ENCODE data around the gene SLC35E1. TPM values are rescaled to one million over a fixed set of nuclear protein-coding genes. Genes with fewer than 3 reads are reported as not detected.

The SLC35E1 gene
- total and polyA plus RNA-seq, 2 experiments from 2014 or later: 17.0 to 30.3 TPM

DNA sequence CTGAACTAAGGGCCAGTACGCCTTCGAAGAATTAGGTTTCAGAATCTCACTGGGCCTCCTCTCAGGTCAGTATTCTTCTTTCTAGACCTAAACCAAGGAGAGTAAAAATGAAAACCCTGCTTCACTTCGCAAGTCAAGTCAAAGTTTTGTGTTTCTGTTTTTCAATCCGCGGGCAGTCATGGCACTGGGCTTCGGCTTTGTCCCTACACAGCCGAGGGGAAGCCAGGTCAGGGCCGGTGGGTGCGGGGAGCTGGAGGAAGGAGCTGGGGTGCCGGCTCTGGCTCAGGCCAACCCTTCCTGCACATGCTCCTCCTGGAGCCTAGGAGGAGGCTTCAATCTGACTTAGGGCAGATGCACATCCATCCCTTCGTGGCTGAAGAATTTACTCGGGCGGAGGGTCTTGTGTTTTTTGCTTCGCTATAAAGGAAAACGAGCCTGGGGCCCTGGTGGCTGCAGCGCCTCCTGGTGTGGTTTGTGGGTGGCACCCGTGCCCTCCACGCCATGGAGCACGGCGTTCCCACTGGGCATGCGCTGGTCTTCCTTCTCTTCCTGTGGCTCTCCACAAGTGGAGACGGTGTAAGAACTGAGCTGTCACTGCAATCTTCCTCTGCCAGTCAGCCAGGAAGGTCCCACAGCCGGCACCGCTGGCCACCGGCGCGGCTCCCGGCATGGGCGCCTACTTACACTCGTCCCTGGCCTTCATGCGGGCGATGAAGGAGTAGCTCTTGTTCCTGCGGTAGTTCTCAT lies 53.6 kb downstream of the SLC35E1 start:
- peaks cover 20% of the 10 kb centered on the region for H3F3A ChIP-seq (replicated peaks; ENCODE audit: low read depth)
- no peaks in the 10 kb centered on the region for H3K27me3 ChIP-seq (ENCODE audit: insufficient read depth)
- no peaks in the 10 kb centered on the region for H3K9me2 ChIP-seq (ENCODE audit: insufficient read depth)
- no peaks in the 10 kb centered on the region for H3K79me2 ChIP-seq (replicated peaks; ENCODE audit: insufficient read depth)
- H3K27me3 Mint-ChIP-seq (ENCODE audit: insufficient read depth, low read depth, poor library complexity): peaks cover 11% of the 10 kb centered on the region
- H3K27ac ChIP-seq (ENCODE audit: low read depth): peak overlapping the region; percentile 66; the same call in 1 of the 2 replicates
- peaks cover 64% of the 10 kb centered on the region for H3K36me3 Mint-ChIP-seq (ENCODE audit: low read depth)
- H3K4me1 ChIP-seq (ENCODE audit: insufficient read depth): no peaks in the 10 kb centered on the region
- H4K20me1 ChIP-seq (replicated peaks; ENCODE audit: insufficient read depth): peaks cover 12% of the 10 kb centered on the region
- no peak overlapping the region for H3K4me3 Mint-ChIP-seq
- H3K4me2 ChIP-seq: no peak overlapping the region
- no peak overlapping the region for H3K4me3 ChIP-seq
- no peak overlapping the region for H3K27ac Mint-ChIP-seq
- peak; percentile 11; the same call in 1 of the 3 replicates for ATAC-seq
- H3K36me3 ChIP-seq (ENCODE audit: insufficient read depth): peaks cover 28% of the 10 kb centered on the region
- no peak for TF ChIP-seq ZNF331 (CRISPR knock-in tag; IDR thresholded peaks at IDR 0.05; ENCODE audit: low read depth)
- TF ChIP-seq, protein P1, sequence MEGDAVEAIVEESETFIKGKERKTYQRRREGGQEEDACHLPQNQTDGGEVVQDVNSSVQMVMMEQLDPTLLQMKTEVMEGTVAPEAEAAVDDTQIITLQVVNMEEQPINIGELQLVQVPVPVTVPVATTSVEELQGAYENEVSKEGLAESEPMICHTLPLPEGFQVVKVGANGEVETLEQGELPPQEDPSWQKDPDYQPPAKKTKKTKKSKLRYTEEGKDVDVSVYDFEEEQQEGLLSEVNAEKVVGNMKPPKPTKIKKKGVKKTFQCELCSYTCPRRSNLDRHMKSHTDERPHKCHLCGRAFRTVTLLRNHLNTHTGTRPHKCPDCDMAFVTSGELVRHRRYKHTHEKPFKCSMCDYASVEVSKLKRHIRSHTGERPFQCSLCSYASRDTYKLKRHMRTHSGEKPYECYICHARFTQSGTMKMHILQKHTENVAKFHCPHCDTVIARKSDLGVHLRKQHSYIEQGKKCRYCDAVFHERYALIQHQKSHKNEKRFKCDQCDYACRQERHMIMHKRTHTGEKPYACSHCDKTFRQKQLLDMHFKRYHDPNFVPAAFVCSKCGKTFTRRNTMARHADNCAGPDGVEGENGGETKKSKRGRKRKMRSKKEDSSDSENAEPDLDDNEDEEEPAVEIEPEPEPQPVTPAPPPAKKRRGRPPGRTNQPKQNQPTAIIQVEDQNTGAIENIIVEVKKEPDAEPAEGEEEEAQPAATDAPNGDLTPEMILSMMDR (conservative IDR thresholded peaks at IDR 0.05; ENCODE audit: low read depth in 2 of 2): peak; percentile 35 to 50; a peak in 3 of 4 replicates
- no peaks in the 10 kb centered on the region; the same call in 2 of the 3 replicates for H3K9me3 Mint-ChIP-seq
- DNase-seq (ENCODE audit: low spot score): peak; percentile 51
- no peaks in the 10 kb centered on the region for H3K4me1 Mint-ChIP-seq
- H2AFZ ChIP-seq: no peak overlapping the region

DNA sequence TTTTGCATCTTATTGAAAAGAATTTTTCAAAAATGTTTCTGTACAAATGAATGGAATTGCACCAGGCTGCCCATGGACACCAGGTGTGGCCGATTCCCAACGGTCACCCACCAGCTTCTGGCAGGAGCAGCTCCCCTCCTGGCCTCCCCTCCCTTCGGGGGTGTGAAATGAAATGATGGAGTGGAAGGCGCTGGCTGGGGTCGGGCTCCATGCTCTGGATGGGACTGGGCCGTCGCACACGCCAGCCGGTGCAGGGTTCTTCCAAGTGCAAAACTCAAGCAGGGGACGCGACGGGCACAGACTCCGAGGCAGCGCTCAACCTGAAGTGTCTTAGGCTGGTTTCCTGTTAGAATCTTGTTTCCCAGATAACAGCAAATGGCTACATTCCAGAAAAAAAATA lies 54.2 kb downstream of the SLC35E1 start:
- no peak overlapping the region for H3K4me3 ChIP-seq
- H3K4me1 ChIP-seq (ENCODE audit: insufficient read depth): no peaks in the 10 kb centered on the region
- H2AFZ ChIP-seq: no peak overlapping the region
- no peak overlapping the region for H3K4me2 ChIP-seq
- no peak for ATAC-seq
- H3K9me2 ChIP-seq (ENCODE audit: insufficient read depth): no peaks in the 10 kb centered on the region
- no peaks in the 10 kb centered on the region; the same call in 2 of the 3 replicates for H3K9me3 Mint-ChIP-seq
- peak overlapping the region; percentile 66; the same call in 1 of the 2 replicates for H3K27ac ChIP-seq (ENCODE audit: low read depth)
- peaks cover 23% of the 10 kb centered on the region for H3K36me3 ChIP-seq (ENCODE audit: insufficient read depth)
- H3K27ac Mint-ChIP-seq: no peak overlapping the region
- H3K36me3 Mint-ChIP-seq (ENCODE audit: low read depth): peaks cover 58% of the 10 kb centered on the region
- peaks cover 12% of the 10 kb centered on the region for H4K20me1 ChIP-seq (replicated peaks; ENCODE audit: insufficient read depth)
- no peaks in the 10 kb centered on the region for H3K4me1 Mint-ChIP-seq
- H3K4me3 Mint-ChIP-seq: no peak overlapping the region
- H3K27me3 ChIP-seq (ENCODE audit: insufficient read depth): no peaks in the 10 kb centered on the region
- no peaks in the 10 kb centered on the region for H3K79me2 ChIP-seq (replicated peaks; ENCODE audit: insufficient read depth)
- DNase-seq (ENCODE audit: low spot score): no peak
- H3F3A ChIP-seq (replicated peaks; ENCODE audit: low read depth): peaks cover 20% of the 10 kb centered on the region
- H3K27me3 Mint-ChIP-seq (ENCODE audit: insufficient read depth, low read depth, poor library complexity): peaks cover 11% of the 10 kb centered on the region
- TF ChIP-seq, protein P2, sequence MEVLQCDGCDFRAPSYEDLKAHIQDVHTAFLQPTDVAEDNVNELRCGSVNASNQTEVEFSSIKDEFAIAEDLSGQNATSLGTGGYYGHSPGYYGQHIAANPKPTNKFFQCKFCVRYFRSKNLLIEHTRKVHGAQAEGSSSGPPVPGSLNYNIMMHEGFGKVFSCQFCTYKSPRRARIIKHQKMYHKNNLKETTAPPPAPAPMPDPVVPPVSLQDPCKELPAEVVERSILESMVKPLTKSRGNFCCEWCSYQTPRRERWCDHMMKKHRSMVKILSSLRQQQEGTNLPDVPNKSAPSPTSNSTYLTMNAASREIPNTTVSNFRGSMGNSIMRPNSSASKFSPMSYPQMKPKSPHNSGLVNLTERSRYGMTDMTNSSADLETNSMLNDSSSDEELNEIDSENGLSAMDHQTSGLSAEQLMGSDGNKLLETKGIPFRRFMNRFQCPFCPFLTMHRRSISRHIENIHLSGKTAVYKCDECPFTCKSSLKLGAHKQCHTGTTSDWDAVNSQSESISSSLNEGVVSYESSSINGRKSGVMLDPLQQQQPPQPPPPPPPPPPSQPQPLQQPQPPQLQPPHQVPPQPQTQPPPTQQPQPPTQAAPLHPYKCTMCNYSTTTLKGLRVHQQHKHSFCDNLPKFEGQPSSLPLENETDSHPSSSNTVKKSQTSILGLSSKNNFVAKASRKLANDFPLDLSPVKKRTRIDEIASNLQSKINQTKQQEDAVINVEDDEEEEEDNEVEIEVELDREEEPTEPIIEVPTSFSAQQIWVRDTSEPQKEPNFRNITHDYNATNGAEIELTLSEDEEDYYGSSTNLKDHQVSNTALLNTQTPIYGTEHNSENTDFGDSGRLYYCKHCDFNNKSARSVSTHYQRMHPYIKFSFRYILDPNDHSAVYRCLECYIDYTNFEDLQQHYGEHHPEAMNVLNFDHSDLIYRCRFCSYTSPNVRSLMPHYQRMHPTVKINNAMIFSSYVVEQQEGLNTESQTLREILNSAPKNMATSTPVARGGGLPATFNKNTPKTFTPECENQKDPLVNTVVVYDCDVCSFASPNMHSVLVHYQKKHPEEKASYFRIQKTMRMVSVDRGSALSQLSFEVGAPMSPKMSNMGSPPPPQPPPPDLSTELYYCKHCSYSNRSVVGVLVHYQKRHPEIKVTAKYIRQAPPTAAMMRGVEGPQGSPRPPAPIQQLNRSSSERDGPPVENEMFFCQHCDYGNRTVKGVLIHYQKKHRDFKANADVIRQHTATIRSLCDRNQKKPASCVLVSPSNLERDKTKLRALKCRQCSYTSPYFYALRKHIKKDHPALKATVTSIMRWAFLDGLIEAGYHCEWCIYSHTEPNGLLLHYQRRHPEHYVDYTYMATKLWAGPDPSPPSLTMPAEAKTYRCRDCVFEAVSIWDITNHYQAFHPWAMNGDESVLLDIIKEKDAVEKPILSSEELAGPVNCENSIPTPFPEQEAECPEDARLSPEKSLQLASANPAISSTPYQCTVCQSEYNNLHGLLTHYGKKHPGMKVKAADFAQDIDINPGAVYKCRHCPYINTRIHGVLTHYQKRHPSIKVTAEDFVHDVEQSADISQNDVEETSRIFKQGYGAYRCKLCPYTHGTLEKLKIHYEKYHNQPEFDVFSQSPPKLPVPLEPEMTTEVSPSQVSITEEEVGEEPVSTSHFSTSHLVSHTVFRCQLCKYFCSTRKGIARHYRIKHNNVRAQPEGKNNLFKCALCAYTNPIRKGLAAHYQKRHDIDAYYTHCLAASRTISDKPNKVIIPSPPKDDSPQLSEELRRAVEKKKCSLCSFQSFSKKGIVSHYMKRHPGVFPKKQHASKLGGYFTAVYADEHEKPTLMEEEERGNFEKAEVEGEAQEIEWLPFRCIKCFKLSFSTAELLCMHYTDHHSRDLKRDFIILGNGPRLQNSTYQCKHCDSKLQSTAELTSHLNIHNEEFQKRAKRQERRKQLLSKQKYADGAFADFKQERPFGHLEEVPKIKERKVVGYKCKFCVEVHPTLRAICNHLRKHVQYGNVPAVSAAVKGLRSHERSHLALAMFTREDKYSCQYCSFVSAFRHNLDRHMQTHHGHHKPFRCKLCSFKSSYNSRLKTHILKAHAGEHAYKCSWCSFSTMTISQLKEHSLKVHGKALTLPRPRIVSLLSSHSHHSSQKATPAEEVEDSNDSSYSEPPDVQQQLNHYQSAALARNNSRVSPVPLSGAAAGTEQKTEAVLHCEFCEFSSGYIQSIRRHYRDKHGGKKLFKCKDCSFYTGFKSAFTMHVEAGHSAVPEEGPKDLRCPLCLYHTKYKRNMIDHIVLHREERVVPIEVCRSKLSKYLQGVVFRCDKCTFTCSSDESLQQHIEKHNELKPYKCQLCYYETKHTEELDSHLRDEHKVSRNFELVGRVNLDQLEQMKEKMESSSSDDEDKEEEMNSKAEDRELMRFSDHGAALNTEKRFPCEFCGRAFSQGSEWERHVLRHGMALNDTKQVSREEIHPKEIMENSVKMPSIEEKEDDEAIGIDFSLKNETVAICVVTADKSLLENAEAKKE (CRISPR knock-in tag; IDR thresholded peaks at IDR 0.05): no peak
- TF ChIP-seq NANOG (IDR thresholded peaks at IDR 0.05; ENCODE audit: borderline replicate concordance): no peak
- TF ChIP-seq, protein P3, sequence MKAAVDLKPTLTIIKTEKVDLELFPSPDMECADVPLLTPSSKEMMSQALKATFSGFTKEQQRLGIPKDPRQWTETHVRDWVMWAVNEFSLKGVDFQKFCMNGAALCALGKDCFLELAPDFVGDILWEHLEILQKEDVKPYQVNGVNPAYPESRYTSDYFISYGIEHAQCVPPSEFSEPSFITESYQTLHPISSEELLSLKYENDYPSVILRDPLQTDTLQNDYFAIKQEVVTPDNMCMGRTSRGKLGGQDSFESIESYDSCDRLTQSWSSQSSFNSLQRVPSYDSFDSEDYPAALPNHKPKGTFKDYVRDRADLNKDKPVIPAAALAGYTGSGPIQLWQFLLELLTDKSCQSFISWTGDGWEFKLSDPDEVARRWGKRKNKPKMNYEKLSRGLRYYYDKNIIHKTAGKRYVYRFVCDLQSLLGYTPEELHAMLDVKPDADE (IDR thresholded peaks at IDR 0.05): no peak
- TF ChIP-seq ZNF114 (CRISPR knock-in tag; IDR thresholded peaks at IDR 0.05): no peak
- TF ChIP-seq EZH2 (IDR thresholded peaks at IDR 0.05; ENCODE audit: low read depth, unreplicated experiment): no peak
- no peak for TF ChIP-seq POLR2AphosphoS5 (IDR thresholded peaks at IDR 0.05; ENCODE audit: low read depth)
- TF ChIP-seq STAT1 (IDR thresholded peaks at IDR 0.05; ENCODE audit: unreplicated experiment): no peak
- TF ChIP-seq JUNB (IDR thresholded peaks at IDR 0.05; ENCODE audit: unreplicated experiment): no peak
- no peak for TF ChIP-seq EZH2phosphoT487 (IDR thresholded peaks at IDR 0.05; ENCODE audit: unreplicated experiment)
